ENCODE measurements around the gene VAMP8. TPM values are rescaled to one million over a fixed set of nuclear protein-coding genes. Genes with fewer than 3 reads are reported as not detected.

Gene VAMP8
- total and polyA plus RNA-seq, 2 of the 8 experiments (the other 6 are each of a cell fraction or from before 2014, with no cell fraction given): 34.4 to 69.7 TPM

DNA sequence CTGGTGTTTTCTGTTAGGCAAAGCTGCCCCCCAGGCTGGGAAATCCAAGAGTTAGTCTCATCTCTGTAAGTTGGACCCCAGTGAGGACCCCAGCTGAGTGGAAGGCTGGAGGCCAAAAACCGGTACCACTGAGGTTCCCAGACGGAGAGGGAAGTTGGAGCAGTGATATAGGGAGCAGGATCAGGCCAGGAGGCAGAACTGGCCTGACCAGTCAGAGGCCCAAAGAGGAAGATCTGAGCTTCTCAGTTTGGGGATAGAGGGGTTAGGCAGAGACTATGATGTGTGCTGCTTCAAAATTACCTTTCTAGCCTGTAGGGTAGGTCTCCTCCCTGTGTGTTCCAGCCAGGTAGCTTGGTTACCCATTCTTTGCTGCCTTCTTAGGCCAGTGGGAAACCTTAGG is 13.6 kb downstream of the VAMP8 start:
- no peak overlapping the region for H3K4ac ChIP-seq (replicated peaks; ENCODE audit: insufficient read length, low read depth, low read length)
- H4K91ac ChIP-seq (replicated peaks; ENCODE audit: insufficient read length, low read length): no peak overlapping the region
- H3K23me2 ChIP-seq (ENCODE audit: low read depth, low read length): peaks cover 8% of the 10 kb centered on the region; the same call in 1 of the 2 replicates
- no peak for DNase-seq (ENCODE audit: low read depth in 1 of 2, low spot score in 2 of 2)
- no peak overlapping the region for H2BK12ac ChIP-seq (ENCODE audit: low read depth, low read length)
- no peaks in the 10 kb centered on the region for H3K36me3 ChIP-seq (ENCODE audit: control insufficient read depth in 2 of 4, insufficient read depth in 4 of 4, low read length in 3 of 4)
- no peak overlapping the region for H3K4me2 ChIP-seq (ENCODE audit: insufficient read depth in 1 of 2, low read depth in 2 of 2, low read length in 2 of 2)
- H3K56ac ChIP-seq (replicated peaks; ENCODE audit: insufficient read length, low read depth, low read length): no peak overlapping the region
- H2BK120ac ChIP-seq (replicated peaks; ENCODE audit: low read depth, low read length): no peak overlapping the region
- H2AK5ac ChIP-seq (ENCODE audit: low read depth, low read length): no peak overlapping the region
- ChIA-PET POLR2A (ENCODE audit: partially characterized antibody) (interaction anchor here (0.8 to 2.3 kb wide), 10 partner anchors 11 to 277 kb away, joined by 3 to 8 read pairs (median 4); partner anchors contain the start of genes C2orf68, TMEM150A, USP39 and VAMP8), CTCF (ENCODE audit: partially characterized antibody) (interaction anchor here (0.7 to 1.9 kb wide), 5 partner anchors 9 to 52 kb away, joined by 3 to 7 read pairs (median 4); partner anchors contain the start of genes MAT2A and VAMP8)
- H3K27ac ChIP-seq (ENCODE audit: low read depth, low read length): no peak overlapping the region
- no peak for FAIRE-seq
- H3K79me2 ChIP-seq (ENCODE audit: control insufficient read depth in 1 of 2, insufficient read depth in 2 of 2, low read length in 2 of 2): peaks cover 0 to 4% of the 10 kb centered on the region in 2 experiments; a peak in 2 of 4 replicates
- no peak overlapping the region for H3K23ac ChIP-seq (ENCODE audit: insufficient read length)
- H3K9me3 ChIP-seq (ENCODE audit: insufficient read depth in 2 of 2, low read depth in 1 of 2, low read length in 1 of 2): no peaks in the 10 kb centered on the region
- H4K5ac ChIP-seq (ENCODE audit: insufficient read length, low read depth, low read length): no peak overlapping the region
- H3K79me1 ChIP-seq (ENCODE audit: low read depth, low read length): no peaks in the 10 kb centered on the region
- WGBS, 2 experiments (ENCODE audit: extremely low coverage in 1 of 2, insufficient coverage in 1 of 2, insufficient read length in 1 of 2, insufficient replicate concordance in 2 of 2, low coverage in 1 of 2, low lambda C conversion rate in 2 of 2, missing lambda C conversion rate in 1 of 2): 82% methylated on average over 2 of the region's 2 CpGs; no CpG with 5 or more reads in 1 of the 2 experiments
- H3K4me3 ChIP-seq (ENCODE audit: extremely low read depth in 1 of 4, insufficient read depth in 2 of 4, low read depth in 3 of 4, low read length in 4 of 4): no peak overlapping the region
- no peak overlapping the region for H2BK20ac ChIP-seq (ENCODE audit: low read length)
- H3K18ac ChIP-seq (ENCODE audit: extremely low read depth, low read length): no peak overlapping the region
- no peak overlapping the region for H2BK15ac ChIP-seq (ENCODE audit: low read length)
- H3K4me1 ChIP-seq (replicated peaks in 1 of 4; ENCODE audit: control insufficient read depth in 3 of 4, insufficient read depth in 4 of 4, low read length in 3 of 4): peaks cover 0 to 6% (median 2%) of the 10 kb centered on the region in 4 experiments; a peak in 4 of 7 replicates
- peaks cover 0 to 5% (median 0%) of the 10 kb centered on the region in 4 experiments; a peak in 2 of 7 replicates for H3K27me3 ChIP-seq (replicated peaks in 1 of 4; ENCODE audit: control insufficient read depth in 3 of 4, extremely low read depth in 1 of 4, insufficient read depth in 3 of 4, low read length in 3 of 4)
- no peak overlapping the region for H2AFZ ChIP-seq (ENCODE audit: low read length)
- no peak overlapping the region for H4K8ac ChIP-seq (ENCODE audit: extremely low read depth, insufficient read depth, low read length)
- H4K20me1 ChIP-seq (replicated peaks in 1 of 2; ENCODE audit: control insufficient read depth in 1 of 2, insufficient read depth in 2 of 2, low read length in 2 of 2): no peaks in the 10 kb centered on the region
- no peak overlapping the region for H3K14ac ChIP-seq (ENCODE audit: insufficient read length)
- H3K9ac ChIP-seq (replicated peaks in 1 of 4; ENCODE audit: extremely low read depth in 1 of 4, low read depth in 3 of 4, low read length in 3 of 4): no peak overlapping the region
- no peak overlapping the region for H2BK5ac ChIP-seq (ENCODE audit: low read depth, low read length)
- TF ChIP-seq HDAC6 (IDR thresholded peaks at IDR 0.05; ENCODE audit: low read depth, low read length) (no peak), TAF7 (optimal IDR thresholded peaks at IDR 0.05; ENCODE audit: borderline replicate concordance, low read depth, low read length) (no peak), SP4 (IDR thresholded peaks at IDR 0.05; ENCODE audit: low read length) (no peak), SIX5 (IDR thresholded peaks at IDR 0.05; ENCODE audit: low read depth, low read length) (no peak), JUN (IDR thresholded peaks at IDR 0.05; ENCODE audit: low read depth, low read length) (no peak), CEBPB (IDR thresholded peaks at IDR 0.05; ENCODE audit: low read depth, low read length) (no peak), BACH1 (IDR thresholded peaks at IDR 0.05; ENCODE audit: low read length) (no peak), POLR2A (IDR thresholded peaks at IDR 0.05; ENCODE audit: control extremely low read depth in 1 of 2, low read depth in 2 of 2, low read length in 2 of 2) (no peak), NANOG (IDR thresholded peaks at IDR 0.05; ENCODE audit: insufficient read depth, low read depth, low read length, poor library complexity, severe bottlenecking) (no peak), JUND (IDR thresholded peaks at IDR 0.05; ENCODE audit: low read length) (no peak), TCF12 (IDR thresholded peaks at IDR 0.05; ENCODE audit: low read depth, low read length) (no peak), TAF1 (IDR thresholded peaks at IDR 0.05; ENCODE audit: low read depth, low read length) (no peak), MAFK (IDR thresholded peaks at IDR 0.05; ENCODE audit: low read depth, low read length) (no peak)
- TF ChIP-seq, protein P1, sequence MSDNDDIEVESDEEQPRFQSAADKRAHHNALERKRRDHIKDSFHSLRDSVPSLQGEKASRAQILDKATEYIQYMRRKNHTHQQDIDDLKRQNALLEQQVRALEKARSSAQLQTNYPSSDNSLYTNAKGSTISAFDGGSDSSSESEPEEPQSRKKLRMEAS (IDR thresholded peaks at IDR 0.05): no peak
- TF ChIP-seq, protein P2, sequence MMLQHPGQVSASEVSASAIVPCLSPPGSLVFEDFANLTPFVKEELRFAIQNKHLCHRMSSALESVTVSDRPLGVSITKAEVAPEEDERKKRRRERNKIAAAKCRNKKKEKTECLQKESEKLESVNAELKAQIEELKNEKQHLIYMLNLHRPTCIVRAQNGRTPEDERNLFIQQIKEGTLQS (IDR thresholded peaks at IDR 0.05; ENCODE audit: insufficient read depth, low read depth, low read length): no peak

Measured in H1 (cell line).